DMS 273 treated with DMSO at 0.1 percent for 48 hours (cell line): ENCODE measurements around the gene LMCD1.

ENCODE experiments used
- DNase-seq: peaks from one replicate; lab custom pipeline; 2025; lab: John Stamatoyannopoulos, UW

The LMCD1 gene

DNA sequence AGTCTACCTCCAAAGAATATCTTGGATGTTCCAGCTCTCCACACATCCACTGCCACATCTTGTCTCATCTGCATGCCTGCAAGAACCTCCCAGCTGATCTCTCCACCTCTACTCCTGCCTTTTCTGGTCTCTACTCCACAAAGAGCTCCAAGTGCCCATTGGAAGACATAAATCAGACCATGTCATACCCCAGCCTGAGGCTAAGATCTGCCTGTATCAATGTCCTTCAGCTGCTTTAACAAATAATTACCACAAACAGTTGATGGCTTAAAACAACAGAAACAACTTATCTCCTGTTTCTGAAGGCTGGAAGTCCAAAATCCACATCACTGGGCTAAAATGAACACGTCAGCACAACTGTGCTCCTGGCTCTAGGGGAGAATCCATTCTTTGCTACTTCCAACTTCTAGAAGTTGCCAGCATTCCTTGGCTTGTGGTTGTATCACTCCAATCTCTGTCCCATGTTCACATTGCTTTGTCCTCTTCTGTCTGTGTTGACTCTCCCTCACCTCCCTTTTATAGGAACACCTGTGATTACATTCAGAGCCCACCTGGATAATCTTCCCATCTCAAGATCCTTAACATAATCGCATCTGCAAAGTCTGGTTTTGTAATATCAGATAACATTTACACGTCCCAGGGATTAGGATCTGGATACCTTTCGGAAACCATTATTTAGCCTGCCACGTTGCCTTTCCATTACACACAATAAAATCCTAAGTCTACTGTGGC, 17.0 kb upstream of the LMCD1 start:
- no peak for DNase-seq

DNA sequence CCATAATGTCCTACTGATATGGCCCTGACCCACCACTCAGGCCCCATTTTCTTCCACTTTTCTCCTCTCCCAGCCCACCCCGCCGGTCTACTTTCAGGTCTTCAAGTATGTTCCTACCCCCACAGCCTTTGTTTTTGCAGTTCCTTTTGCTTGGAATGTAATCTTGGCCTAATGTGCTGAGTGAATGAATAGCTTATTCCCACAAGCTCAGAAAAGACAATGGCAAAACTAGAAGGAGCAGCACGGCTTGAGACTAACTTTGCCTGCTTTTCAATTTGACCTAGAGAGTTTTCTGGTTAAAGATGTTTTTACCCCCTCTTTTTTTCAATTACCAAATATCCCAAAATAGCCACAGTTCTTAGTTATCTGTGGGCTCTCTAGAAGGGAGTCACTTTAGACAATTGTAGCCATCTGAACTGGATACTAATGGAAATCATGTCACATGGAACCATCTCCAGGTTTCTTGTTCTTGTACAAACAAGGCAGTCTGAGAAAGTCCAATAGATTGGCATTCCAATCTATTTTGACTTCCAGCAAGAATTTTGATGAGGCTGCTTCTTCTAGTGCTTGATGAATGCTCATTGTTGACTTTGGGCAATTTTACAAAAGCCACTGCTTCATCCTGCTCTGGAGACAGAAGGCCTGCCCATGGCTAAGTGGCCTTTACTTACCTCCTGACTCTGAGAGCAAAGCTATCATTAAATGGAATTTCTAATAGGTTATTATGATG, 16.3 kb upstream of the LMCD1 start:
- no peak for DNase-seq

DNA sequence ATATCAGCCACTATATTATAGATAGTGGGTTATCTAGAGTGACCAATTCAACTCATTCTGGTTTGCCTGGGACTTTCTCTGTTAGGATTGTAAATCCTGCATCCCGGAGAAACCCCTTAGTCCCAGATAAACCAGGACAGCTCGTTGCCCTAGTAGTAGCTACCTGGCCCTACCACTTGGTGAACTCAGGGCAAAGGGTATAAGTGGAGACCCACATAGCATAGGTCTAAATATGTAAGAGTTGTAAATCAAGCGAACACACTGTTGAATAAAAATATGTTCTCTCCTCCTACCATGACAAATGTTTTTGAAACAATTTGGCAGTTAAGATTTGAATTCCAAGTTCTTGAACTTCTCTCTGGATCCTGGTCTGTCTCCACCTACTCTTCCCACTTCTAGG, 15.7 kb upstream of the LMCD1 start:
- no peak for DNase-seq

DNA sequence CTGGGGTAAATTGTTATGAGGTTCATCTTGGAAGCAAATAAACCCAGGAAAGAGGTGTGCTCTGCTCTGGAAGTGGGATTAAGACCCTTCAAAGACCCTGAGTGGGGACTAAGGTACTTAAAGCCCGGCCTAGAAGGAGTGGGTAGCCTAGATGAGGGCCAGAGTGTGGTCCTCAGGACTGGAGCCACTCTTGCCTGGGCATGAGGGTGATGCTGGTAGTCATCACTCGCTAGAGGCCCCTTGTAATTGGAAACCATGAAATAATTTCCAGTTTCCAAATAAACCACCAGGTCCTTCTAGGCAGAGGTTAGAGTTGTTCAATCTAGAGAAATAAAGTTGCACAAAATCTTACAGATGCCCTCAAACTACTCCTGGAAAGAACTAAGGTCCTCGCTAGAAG, 15.2 kb upstream of the LMCD1 start:
- no peak for DNase-seq

DNA sequence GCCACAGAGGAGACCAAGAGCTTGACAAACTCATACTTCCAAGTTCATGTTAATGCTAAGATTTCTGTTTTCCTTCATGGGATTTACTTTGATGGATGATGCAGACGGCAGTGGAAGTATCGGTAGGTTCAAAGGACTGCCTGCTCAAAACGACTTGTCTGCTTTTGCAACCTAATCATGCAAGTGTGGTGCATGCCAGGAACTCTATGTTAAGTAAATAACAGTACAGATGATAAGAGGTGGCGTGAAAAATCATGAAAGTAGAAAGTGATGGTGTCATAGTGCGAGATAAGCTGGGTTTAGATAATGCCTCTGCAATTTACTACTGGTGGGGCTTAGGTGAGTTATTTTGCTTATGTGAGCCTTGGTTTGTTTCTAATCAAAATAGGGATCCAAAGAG, 14.7 kb upstream of the LMCD1 start:
- no peak for DNase-seq

DNA sequence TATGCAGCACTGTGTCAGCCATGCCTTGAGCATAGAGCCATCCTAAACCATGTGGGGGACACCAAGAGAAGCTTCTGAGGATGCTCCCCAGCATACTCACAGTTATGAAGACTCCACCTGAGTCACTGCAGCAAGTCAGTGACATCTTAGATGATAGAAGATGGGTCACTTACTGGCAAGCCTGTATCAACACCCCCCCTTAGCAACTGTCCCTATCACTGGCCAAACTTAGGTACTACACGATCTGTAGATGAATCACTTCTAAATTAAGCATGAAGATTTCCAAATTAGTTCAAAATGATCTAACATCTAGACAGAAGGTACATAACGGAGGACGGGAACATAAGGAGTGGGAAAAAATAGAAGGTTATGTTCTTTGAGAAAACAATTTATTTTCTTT, 13.2 kb upstream of the LMCD1 start:
- no peak for DNase-seq

DNA sequence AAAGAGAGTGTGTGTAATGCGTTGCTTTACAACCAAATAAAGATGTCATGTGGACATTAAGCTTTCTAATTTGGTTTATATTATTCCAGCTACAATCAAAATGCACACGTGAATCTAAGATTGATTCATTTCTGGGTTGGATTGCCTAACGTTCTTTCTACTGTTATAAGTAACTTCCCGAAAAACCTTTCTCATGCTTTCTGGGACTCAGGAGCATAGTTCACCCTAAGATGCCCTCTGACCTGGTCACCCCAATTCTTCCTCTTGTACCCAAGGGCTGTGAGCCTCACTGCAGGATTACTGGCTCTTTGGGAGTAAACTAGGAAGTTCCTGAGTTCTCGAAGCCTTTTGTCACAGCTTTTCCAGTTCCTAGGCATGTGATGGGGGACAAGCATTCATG, 12.7 kb upstream of the LMCD1 start:
- no peak for DNase-seq

DNA sequence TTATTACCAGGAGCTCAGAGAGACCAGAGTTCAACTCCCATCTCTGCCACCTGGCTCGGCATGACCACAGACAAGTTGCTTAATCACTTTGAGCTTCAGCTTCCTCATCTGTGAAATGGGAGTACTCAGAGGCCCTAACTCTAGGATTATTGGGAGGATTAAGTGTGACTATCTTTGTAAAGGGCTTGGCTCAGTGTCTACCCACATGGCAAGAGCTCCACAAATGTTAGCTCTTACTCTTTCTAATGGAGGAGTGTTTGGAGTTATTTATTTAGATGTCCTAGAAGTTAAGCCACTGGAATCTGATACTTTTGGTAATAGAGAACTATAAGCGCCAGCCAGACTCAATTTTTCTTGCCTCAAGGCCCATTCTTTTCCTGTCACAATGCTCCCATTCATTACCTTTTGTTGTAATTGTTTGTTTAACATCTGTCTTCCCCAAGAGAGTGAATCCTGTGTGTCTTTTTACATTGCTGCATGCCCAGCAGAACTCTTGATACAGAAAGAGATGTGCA, 12.3 kb upstream of the LMCD1 start:
- DNase-seq, result no peak

DNA sequence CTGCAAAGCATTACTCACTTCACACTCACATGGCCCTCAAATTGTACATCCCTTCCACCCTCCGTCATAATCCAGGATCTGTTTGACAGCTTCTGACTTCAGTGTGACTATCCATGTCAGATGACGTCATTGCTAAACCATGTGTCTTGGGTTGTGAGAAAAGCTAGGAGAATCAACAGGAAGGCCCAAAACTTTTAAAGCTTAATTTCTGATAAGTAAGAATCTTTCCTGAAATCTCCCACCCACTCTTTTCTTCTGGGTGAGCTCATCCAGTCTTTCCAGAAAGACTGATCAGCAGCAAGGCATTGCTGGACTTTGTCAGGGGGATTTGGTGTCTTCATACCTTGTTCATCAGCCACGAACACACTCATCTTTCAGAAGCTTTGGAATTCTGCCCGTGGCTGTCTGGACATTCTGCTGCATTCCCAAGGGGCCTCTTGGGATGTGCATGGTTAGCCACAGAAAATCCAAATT, 11.5 kb upstream of the LMCD1 start:
- DNase-seq, result no peak

DNA sequence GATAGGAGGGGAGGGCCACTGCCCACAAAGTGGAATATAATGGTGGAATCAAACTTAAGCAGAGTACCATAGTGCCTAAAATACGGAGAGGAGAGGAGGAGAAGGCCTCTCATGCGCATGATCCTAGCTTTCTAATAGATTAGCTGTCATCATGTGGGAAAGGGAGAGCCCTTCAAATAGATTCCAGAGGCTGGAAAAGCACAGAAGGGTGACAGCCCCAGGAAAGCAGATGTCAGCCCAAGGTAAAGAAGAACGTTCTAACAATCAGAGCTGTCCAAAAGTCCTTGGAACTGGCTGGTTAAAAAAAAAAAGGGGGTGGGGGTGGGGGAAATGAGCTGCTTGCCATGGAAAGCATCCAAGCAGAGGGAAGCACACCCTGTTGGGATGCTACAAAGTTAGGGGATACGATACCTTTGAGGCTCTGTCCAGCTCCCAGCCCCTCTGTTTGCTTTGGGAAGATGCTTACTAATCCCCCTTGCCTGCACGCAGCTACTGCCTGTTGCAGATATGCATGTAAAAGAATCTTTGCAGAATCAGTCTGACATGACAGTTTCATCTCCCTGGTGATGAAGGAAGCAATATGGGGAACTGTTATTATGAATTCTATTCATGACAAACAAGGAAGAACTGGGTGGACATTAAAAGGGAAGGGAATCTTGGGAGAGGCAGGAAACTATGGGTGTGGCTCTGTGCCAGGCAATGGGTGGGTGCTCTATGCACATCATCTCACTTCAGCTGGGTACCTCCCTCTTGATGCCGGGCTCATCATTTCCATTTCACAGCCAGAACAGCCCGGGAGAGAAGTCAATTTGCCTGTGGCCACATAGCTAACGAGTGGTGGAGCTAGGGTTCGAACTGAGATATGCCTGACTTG, 10.1 kb upstream of the LMCD1 start:
- DNase-seq, result no peak

DNA sequence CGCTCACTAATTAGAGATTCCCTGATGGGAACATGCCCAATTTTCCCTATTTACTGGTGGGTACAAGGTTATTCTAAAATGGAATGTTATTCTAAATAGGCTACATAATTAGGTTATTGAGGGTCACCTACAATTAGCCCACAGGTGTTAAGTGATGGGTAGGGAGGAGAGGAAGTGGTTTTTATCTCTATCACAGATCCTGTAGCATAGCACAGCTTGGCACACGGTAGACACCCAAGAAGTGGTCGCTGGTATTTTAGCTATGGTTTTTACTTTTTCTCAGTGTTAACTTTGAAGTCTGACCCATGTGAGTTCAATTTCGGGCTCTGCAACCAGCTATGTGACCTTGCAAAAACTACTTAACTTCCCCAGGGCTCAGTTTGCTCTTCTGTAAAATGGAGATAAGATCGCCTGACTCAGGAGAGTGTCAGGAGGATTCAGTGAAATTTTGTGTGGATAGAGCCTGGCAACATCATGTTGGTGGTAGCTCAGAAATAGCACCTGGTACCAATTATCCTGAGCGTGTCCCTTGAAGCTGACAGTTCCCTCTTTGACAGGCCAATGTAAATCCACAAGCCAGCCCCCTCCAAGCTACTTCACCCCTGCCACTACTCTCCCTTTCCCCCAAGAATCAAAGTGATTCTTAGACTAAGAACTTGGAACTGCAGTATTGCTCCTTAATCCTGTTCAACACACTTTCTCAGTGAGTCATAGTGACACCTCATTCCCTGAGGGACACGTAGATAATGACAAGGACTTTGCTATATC, 8.7 kb upstream of the LMCD1 start:
- DNase-seq, result no peak

DNA sequence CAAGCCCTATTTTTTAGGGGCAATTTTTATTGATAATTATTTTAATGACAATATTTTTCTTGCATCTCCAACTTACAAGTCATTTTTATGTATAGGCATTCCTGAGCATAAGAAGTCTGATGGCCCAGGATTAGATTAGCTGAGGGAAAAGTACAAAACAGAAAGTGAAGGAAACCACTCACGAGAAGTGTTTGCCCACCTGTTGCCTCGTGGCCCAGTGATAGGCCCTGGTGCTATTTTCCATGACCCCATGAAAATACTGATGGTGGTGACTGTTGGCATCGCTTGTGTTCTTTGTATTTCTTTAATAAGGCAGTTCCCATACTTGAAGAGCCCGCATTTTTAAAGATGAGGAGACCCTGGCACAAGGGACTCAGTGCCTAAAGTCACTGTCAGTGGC, 7.9 kb upstream of the LMCD1 start:
- no peak for DNase-seq

DNA sequence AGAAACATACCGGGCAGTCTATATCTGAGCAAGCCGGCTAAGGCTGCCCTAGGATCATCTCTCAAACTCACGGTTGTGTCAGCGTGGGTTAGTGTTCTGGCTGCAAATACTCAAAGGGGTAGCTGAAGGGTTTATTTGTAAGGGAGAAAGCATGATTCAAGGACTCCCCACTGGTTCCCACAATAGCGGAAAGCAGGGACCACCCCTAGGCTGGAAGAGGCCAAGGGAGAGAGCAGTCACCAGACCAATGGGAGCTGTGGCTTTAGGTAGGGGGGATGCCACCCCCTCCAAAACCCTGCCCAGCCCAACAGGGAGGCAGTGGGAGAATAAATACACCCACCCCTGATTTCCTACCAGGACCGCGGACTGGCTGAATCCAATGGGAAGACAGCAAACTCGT, 7.3 kb upstream of the LMCD1 start:
- DNase-seq, result no peak

DNA sequence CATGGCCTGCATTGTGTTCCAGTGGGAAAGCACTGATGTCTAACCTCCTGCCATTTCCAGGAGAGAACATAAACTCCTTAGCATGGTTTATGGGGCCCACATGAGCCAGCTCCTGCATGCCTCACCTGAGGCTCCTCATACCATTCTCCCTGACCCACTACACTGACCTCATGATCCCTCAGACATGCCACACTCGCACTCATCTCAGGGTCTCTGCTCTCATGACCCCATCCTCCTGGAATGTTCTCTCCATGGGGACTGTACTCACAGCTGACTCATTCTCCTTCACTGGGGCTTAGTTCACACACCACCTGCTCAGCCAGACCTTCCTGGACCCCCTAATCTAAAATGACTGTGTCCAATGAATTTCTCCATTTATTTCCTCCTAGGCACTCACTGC, 4.0 kb upstream of the LMCD1 start:
- DNase-seq, result no peak

DNA sequence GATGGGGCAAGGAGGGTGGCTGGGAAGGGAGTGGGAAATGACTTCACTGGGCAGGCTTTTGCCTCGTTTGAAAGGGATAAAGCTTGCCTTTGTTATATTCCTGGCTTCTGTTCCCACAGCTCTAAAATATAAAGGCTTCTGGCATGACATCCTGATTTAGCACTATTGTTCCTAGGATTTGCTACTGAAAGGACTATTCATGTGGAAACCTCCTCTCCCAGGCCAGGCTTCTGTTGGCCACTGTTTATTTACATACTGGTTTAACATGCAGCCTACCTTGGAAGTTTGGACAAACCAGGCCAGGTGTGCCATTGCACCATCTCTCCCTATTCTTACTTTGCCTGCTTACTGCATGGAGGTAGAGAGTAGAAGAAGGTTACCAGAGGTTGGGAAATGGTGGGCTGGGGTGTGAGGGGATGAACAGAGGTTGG, 2.4 kb upstream of the LMCD1 start:
- DNase-seq, result no peak

DNA sequence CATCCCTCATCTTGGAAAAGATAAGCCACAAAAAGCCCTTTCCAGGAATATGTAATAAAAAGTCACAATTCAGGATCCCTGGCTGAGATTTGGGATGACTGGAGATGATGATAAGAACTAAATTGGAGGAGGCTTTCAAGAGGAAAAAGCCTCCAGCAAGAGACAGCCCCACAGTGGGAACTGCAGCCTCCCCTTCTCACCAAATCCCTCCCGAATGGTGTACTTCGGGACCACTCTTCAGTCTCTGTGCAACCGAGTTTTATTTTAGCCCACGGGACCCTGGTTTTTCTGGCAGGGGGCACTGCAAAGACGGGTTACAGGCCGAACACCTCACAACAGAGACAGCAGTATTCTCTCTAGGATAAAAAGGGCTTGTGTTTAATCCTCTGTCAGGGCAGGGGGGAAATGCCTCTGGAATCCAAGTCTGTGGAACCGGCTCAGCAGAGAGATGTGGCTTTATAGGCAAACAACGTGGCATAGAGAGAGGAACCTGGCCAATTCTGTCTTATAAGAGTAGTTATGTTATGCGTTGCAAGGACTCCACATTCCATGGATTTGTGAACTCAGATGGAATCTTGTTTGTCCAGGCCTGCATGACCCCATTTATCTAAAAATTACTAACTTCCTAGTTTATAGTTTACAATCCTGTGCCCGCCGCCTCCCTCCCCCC, 1.2 kb upstream of the LMCD1 start:
- no peak for DNase-seq

DNA sequence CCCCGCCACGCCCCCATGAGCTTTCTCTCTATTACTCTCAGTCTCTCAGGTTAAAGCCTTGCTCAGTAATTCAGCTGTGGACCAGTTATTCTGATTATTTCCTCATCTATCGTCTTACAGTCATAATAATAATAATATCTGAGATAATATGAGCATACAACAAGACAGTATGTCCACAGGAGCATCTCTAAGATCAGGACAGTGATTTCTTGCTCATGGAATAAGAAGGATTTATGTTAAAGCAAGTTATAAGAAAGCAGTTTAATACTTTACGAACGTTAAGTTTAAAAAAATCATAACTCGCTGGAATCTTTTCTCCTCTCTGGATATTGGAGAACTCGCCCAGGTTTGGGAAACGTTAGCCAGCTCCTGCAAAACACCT, 643 bp upstream of the LMCD1 start:
- no peak for DNase-seq

DNA sequence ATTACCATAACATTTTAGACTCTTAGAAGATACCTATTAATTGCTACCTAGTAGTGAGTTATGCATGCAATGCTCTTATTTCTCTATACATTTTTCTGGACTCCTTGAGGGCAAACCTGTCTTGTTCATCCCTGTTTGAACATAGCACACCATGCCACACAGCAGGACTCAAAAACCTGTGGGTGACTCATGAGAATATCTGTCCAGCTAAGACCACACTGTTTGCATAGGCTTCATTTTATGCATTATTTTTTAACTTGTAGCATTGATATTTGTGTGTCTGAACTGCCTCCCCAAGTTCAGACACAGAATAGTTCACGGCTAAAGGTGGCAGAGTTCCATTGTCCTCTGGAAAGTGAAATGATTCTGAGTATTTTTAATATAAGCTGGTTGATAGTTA, 1.8 kb downstream of the LMCD1 start:
- DNase-seq, result no peak

DNA sequence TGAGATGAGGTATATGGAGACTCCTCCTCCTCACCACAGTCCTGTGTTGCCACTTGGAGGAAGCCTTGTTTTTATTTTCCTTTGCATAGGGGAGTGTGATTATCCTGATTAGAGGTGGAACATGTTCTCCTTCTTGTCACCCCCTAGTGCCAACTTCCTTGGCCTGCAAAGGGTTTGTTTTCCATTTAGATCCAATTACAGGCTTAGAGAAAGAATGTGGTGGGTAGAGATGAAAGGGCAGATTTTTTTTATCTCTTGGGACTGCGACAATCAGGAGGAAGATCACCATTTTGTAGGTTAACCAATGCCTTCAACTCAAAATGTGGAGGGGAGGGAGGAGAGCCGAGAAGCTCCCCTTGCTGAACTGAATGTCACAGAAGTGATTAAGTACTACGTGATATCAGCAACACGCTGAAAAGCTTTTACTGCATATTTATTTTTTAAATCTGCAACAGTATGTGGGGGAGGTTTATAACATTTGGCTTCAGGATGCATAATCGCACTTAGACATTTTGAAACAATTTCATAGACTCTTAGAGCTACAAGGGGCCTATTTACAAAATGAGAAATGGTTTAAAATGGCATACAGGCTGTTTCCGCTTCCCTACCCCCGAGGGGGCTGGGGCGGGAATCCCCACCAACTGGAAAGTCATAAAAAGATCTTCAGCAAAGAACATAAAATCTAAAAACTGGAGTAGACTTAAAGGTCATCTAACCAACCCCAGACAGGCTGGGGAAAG, 2.4 kb downstream of the LMCD1 start:
- no peak for DNase-seq

DNA sequence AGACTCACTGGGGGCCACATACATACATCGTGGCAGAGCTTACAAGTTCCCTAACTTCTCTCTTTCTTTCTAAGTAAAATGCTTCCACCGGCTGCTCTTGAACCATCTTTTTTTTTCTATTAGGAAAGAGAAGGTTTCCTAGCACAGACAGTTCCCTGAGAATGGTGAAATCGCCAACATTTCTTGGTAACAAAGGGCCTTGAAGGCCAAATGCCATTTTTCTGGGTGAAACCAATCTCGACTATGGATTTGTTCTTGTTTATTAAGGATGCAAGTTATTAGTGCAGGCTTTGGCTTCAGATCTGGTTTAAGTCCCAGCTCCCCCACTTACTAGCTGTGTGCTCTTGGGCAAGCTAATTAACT, 3.0 kb downstream of the LMCD1 start:
- DNase-seq, result no peak

DNA sequence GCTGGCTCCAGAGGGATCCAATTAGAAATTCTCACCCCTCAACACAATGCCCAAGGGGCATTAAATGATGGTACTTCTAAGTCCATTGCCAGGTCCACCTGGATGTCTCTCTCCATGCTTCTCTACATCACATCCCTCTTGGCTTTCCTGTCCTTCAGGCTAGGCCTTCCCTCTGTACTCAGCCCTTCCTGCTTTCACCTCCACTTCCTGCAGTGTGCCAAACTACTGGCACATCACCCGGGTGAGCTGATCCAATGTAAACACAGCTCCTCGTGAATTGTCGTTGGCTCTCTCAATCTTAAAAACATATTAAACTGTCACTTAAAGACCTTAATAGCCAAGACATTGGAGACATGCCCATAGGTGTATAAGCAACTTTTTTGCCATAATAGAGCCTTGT, 4.0 kb downstream of the LMCD1 start:
- no peak for DNase-seq
